Aorta (tissue), 5 donors: ENCODE results near the gene SLC35F1. TPM values are rescaled to one million over a fixed set of nuclear protein-coding genes. Genes with fewer than 3 reads are reported as not detected.

ENCODE experiments used
- ATAC-seq: fragments of 200-7000 bp; cut with Tn5 transposase; one replicate; pipeline ENCODE4 v1.9.1; 2022; ENCODE audit warnings: moderate library complexity; ENCODE audit not compliant: low FRiP score
- DNase-seq, 2 donors: peaks; one replicate each; pipeline ENCODE4 v3.0.0-alpha.2; 2020
- H3K27ac ChIP-seq, 2 donors: one replicate each; pipeline ENCODE4 v1.5.1; 2013; ENCODE audit warnings: low read length in 2 of 2, mild to moderate bottlenecking in 2 of 2, moderate library complexity in 2 of 2, control low read depth in 1 of 2, inconsistent platforms in 1 of 2, low read depth in 1 of 2
- H3K27me3 ChIP-seq, 2 donors: one replicate each; pipeline ENCODE4 v1.6.1; 2013; ENCODE audit warnings: control low read depth in 1 of 2, low read length in 1 of 2, mild to moderate bottlenecking in 1 of 2, moderate library complexity in 1 of 2; ENCODE audit not compliant: insufficient read depth in 2 of 2, control insufficient read depth in 1 of 2
- H3K36me3 ChIP-seq, 2 donors: one replicate each; pipeline ENCODE4 v1.6.1; 2013; ENCODE audit warnings: control low read depth in 1 of 2, low read length in 1 of 2, mild to moderate bottlenecking in 1 of 2; ENCODE audit not compliant: insufficient read depth in 2 of 2, control insufficient read depth in 1 of 2
- H3K4me1 ChIP-seq, 2 donors: one replicate each; pipeline ENCODE4 v1.6.1; 2013; ENCODE audit warnings: low read length in 2 of 2, control low read depth in 1 of 2, mild to moderate bottlenecking in 1 of 2, moderate library complexity in 1 of 2; ENCODE audit not compliant: insufficient read depth in 2 of 2, control insufficient read depth in 1 of 2
- H3K4me3 ChIP-seq, 2 donors: one replicate each; pipeline ENCODE4 v1.5.1; 2013; ENCODE audit warnings: low read length in 2 of 2, control low read depth in 1 of 2, mild to moderate bottlenecking in 1 of 2
- H3K9me3 ChIP-seq: one replicate; pipeline ENCODE4 v1.6.1; 2013; ENCODE audit warnings: mild to moderate bottlenecking, low read length; ENCODE audit not compliant: control insufficient read depth
- WGBS, 2 donors: extraction: QIAGEN DNeasy Blood & Tissue Kit; methylation state at CpG; one replicate each; pipeline ENCODE4 v1.1.7; 2013; 5-methylcytosine and 5-hydroxymethylcytosine counted together
- intact Hi-C, 2 donors: fragments of 100-400 bp; cut with DNase I; formaldehyde crosslinking; loops; one replicate each; pipeline versions ENCODE4 v1.14.2 to v1.15.0; 2022
- polyA plus RNA-seq, 2 donors: library from polyadenylated mRNA; stranded (reverse); fragments of 200-250 nt; gene quantifications; one replicate each; pipeline ENCODE4 v1.2.3, GENCODE V29; 2013
- total RNA-seq, 2 donors: library from RNA; stranded (reverse); fragmentation: NEBNext Ultra II Directional; extraction: Animal tissue kit (Norgen Biotek cat#: 25700); gene quantifications; one replicate each; pipeline ENCODE4 v1.2.1, GENCODE V29; 2021
- donor health status: healthy with polysubstance abuse.
- donor health status: Bipolar disorder and iron deficiency.
- donor health status: DM: no; HTN: no; CAD: no.
- donor health status: DM: no; HTN: no; CAD: no.
- donor health status: DM: yes; HTN: yes; CAD: no.

SLC35F1 gene
- total and polyA plus RNA-seq, 4 donors: 0.59 to 1.9 (median 1.2) TPM

- H3K4me3 ChIP-seq: peak overlapping the region; percentile 55 to 72
- WGBS, 2 donors: 1 to 2% methylated on average over 23 to 81 of the region's 81 CpGs
- H3K9me3 ChIP-seq: no peaks in the 10 kb centered on the region
- H3K27me3 ChIP-seq: peaks cover 0 to 3% of the 10 kb centered on the region in 2 donors
- no peak overlapping the region for H3K27ac ChIP-seq
- DNase-seq (peak in 1 of 2 donors; percentile 59), ATAC-seq (peak; percentile 11)
- H3K4me1 ChIP-seq: no peaks in the 10 kb centered on the region
- no peaks in the 10 kb centered on the region for H3K36me3 ChIP-seq
- intact Hi-C loops: no loop called here
Measured at GRCh38 chr6:117907601-117908245, 659 bp downstream of the SLC35F1 start.

DNA sequence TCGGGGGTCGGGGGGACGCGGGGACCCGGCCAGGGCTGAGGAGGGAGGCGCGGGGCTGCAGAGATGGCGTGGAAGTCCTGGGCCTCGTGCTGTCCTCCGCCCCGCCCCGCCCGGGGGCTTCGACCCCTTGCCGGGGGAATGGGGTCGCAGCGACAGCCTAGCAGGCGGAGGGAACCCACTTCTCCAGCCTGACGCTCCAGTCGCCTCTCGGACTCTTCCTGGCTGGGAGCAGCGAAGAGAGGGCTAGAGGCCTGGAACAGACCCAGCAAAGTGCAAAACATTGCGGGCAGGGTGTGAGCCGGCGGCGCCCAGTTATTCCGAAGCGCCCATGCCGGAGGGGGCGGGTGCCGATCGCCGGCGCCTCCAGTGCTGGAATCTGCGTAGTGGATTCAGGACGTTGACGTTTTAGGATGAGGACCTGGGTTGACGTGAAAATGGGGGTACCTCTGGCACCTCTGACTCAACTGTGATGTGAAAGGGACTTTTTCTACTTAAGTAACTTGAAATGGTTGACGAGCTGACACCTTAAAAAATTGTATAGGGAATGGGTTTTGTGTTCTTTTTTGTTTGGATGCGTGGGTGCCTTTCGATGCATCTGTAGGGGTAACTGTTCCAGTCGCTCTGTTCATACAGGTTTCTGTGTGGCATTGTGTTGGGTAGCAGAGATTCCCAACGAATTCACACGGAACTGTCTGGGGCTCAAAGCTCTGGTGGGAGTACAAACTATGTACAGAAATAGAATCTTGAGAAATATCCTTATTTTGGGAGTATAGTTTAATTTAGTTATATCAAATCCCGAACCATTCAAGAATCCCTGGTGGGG, 1.4 kb downstream of the SLC35F1 start:
- H3K9me3 ChIP-seq: no peaks in the 10 kb centered on the region
- H3K27ac ChIP-seq: no peak overlapping the region
- H3K36me3 ChIP-seq: no peaks in the 10 kb centered on the region
- no peaks in the 10 kb centered on the region for H3K4me1 ChIP-seq
- WGBS, 2 donors: 4 to 6% methylated on average over 41 to 45 of the region's 45 CpGs
- no peak for DNase-seq
- H3K27me3 ChIP-seq: peaks cover 0 to 3% of the 10 kb centered on the region in 2 donors
- intact Hi-C loops: no loop called here
- ATAC-seq: peak; percentile 40
- H3K4me3 ChIP-seq: peak overlapping the region in 1 of 2 donors; percentile 72

DNA sequence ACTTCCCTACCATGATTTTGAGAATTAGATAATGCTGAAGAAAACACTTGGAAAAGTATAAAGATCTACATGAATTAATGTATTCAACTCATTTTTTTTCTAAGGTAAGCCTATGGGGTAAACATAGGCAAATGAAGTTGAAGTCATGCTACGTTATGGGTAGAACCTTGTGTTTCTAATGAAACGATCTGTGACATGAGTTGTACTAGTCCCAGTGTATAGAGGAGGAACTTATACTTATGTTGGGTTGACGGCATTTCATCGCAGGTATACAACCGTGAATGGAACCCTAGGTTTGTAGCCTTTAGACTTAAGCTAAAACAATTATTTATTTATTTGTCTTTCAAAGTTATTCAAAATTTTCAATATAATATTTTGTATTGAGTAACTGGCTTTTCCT, 2.6 kb downstream of the SLC35F1 start:
- ATAC-seq (no peak), DNase-seq (no peak)
- H3K4me1 ChIP-seq: no peaks in the 10 kb centered on the region
- H3K36me3 ChIP-seq: no peaks in the 10 kb centered on the region
- no peak overlapping the region for H3K27ac ChIP-seq
- peaks cover 0 to 1% of the 10 kb centered on the region in 2 donors for H3K27me3 ChIP-seq
- no peak overlapping the region for H3K4me3 ChIP-seq
- H3K9me3 ChIP-seq: no peaks in the 10 kb centered on the region
- intact Hi-C loops: no loop called here
- 90 to 94% methylated on average over 5 of the region's 5 CpGs for WGBS, 2 donors

GRCh38 chr6:117910549-117910948, 3.5 kb downstream of the SLC35F1 start:
- WGBS, 2 donors: 76 to 78% methylated on average over 4 of the region's 4 CpGs
- H3K27ac ChIP-seq: no peak overlapping the region
- ATAC-seq (peak; percentile 27), DNase-seq (no peak)
- peaks cover 0 to 1% of the 10 kb centered on the region in 2 donors for H3K27me3 ChIP-seq
- H3K9me3 ChIP-seq: no peaks in the 10 kb centered on the region
- no peaks in the 10 kb centered on the region for H3K36me3 ChIP-seq
- intact Hi-C loops: no loop called here
- no peaks in the 10 kb centered on the region for H3K4me1 ChIP-seq
- no peak overlapping the region for H3K4me3 ChIP-seq

DNA sequence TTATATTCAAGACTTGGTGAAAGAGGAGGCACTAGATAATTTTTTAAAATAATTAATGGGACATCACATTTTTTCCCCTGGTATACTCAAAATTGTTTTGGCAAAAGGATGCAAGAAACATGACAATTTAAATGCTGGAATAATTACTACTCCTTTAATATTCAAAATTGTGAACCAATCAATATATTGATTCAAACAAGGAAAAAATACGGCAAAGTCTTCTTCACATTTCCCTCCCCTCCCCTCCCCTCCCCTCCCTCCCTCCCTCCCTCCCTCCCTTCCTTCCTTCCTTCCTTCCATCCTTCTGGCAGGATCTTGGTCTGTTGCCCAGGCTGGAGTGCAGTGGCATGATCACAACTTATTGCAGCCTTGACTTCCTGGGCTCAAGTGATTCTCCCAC, 4.1 kb downstream of the SLC35F1 start:
- Histone ChIP-seq H3K27ac (no peak overlapping the region), H3K9me3 (no peaks in the 10 kb centered on the region), H3K4me1 (no peaks in the 10 kb centered on the region), H3K27me3 (peaks cover 0 to 1% of the 10 kb centered on the region in 2 donors), H3K4me3 (no peak overlapping the region), H3K36me3 (no peaks in the 10 kb centered on the region)
- WGBS, 2 donors: 87 to 89% methylated on average over 1 of the region's 1 CpG
- no peak for DNase-seq
- intact Hi-C loops: no loop called here
- no peak for ATAC-seq

DNA sequence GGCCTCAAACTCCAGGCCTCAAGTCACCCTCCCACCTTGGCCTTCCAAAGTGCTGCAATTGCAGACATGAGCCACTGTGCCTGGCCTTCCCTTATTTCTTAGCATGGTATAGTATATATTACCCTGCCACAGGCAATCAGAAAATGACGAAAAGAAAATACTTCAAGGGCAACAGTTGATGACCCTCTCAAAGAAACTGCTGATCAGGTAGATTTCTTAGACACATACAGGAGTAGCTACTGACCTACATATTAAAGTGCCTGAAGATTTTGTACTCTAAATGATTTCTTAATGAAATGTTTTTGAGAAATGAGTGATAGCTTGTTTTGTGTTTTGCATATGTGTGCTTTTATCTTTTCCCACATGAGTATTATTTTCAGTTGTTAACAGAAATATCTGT, 4.6 kb downstream of the SLC35F1 start:
- no peaks in the 10 kb centered on the region for H3K36me3 ChIP-seq
- no peak overlapping the region for H3K4me3 ChIP-seq
- H3K4me1 ChIP-seq: no peaks in the 10 kb centered on the region
- ATAC-seq: no peak
- 93 to 96% methylated on average over 1 of the region's 1 CpG for WGBS, 2 donors
- H3K27ac ChIP-seq: no peak overlapping the region
- DNase-seq: no peak
- H3K9me3 ChIP-seq: no peaks in the 10 kb centered on the region
- intact Hi-C loops: no loop called here
- peaks cover 0 to 1% of the 10 kb centered on the region in 2 donors for H3K27me3 ChIP-seq

DNA sequence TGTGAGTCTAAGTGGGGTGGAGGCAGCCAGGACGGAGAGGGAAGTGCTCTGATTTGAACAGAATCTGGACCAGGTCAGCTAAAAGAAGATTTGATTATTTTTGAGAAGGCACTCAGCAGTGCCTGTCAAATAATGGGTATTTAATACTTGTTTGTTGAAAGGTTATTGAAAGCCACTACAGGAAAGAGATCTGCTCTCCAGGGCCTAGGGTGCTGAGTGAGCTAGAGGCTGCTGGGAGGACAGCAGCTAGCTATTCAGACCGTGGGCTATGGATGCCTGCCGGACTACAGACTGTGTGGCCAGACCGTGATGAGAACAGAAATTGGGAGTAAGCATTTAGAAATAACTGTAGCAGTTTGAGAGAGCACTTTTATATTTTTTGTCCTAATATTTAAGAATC, 8.8 kb downstream of the SLC35F1 start:
- Histone ChIP-seq H3K9me3 (no peaks in the 10 kb centered on the region), H3K27ac (no peak overlapping the region), H3K27me3 (no peaks in the 10 kb centered on the region), H3K36me3 (no peaks in the 10 kb centered on the region), H3K4me3 (no peak overlapping the region), H3K4me1 (no peaks in the 10 kb centered on the region)
- intact Hi-C loops: no loop called here
- WGBS, 2 donors: 54 to 58% methylated on average over 4 of the region's 4 CpGs
- ATAC-seq: no peak
- DNase-seq: no peak

GRCh38 chr6:117916483-117916882, 9.4 kb downstream of the SLC35F1 start:
- no peaks in the 10 kb centered on the region for H3K4me1 ChIP-seq
- H3K4me3 ChIP-seq: no peak overlapping the region
- no peaks in the 10 kb centered on the region for H3K36me3 ChIP-seq
- H3K27ac ChIP-seq: no peak overlapping the region
- whole genome bisulfite sequencing, 2 donors: 93 to 95% methylated on average over 1 of the region's 1 CpG
- intact Hi-C loops: no loop called here
- ATAC-seq (no peak), DNase-seq (no peak)
- no peaks in the 10 kb centered on the region for H3K27me3 ChIP-seq
- H3K9me3 ChIP-seq: no peaks in the 10 kb centered on the region

GRCh38 chr6:117917176-117917575, 10.1 kb downstream of the SLC35F1 start:
- DNase-seq (no peak), ATAC-seq (no peak)
- H3K27ac ChIP-seq: no peak overlapping the region
- H3K4me3 ChIP-seq: no peak overlapping the region
- intact Hi-C loops: no loop called here
- 63 to 73% methylated on average over 2 of the region's 2 CpGs for WGBS, 2 donors
- H3K9me3 ChIP-seq: no peaks in the 10 kb centered on the region
- no peaks in the 10 kb centered on the region for H3K27me3 ChIP-seq
- no peaks in the 10 kb centered on the region for H3K36me3 ChIP-seq
- H3K4me1 ChIP-seq: no peaks in the 10 kb centered on the region
